Panc1 (cell line): ENCODE results near the gene ZBTB48. TPM values are rescaled to one million over a fixed set of nuclear protein-coding genes. Genes with fewer than 3 reads are reported as not detected.

Experiments used
- ATAC-seq: fragments of 200-7000 bp; cut with Tn5 transposase; 2 replicates; pipeline ENCODE4 v1.9.1; 2020; ENCODE audit warnings: mild to moderate bottlenecking, moderate library complexity
- BruUV-seq: library from RNA; stranded (reverse); fragments of 400-500 nt; replicated peaks from 2 replicates; lab custom pipeline; 2021; lab: Mats Ljungman, UMichigan
- CTCF ChIA-PET: fragments of 300-600 bp; sonication (Branson Sonifier 250); formaldehyde crosslinking; loops from one replicate; lab custom pipeline; 2022; ENCODE audit warnings: antibody characterized with exemption; lab: Charles Lee
- POLR2A ChIA-PET: fragments of 300-600 bp; sonication (Branson Sonifier 250); formaldehyde crosslinking; loops from one replicate; lab custom pipeline; 2022; ENCODE audit warnings: antibody characterized with exemption; lab: Charles Lee
- DNase-seq: peaks from one replicate; pipeline ENCODE4 v3.0.0-alpha.2; 2010; ENCODE audit warnings: low read depth, low spot score
- H3K27ac ChIP-seq: 2 replicates; pipeline ENCODE4 v1.5.1; 2011; ENCODE audit warnings: mild to moderate bottlenecking, low read length, inconsistent platforms
- H3K27me3 ChIP-seq: fragments of 200-500 bp; sonication (Bioruptor generic); 2 replicates; pipeline ENCODE4 v1.6.0; 2014; ENCODE audit warnings: low read length, inconsistent platforms; ENCODE audit not compliant: control insufficient read depth, insufficient read depth
- H3K36me3 ChIP-seq: fragments of 200-500 bp; sonication (Bioruptor generic); 2 replicates; pipeline ENCODE4 v1.5.1; 2014; ENCODE audit warnings: inconsistent platforms, mild to moderate bottlenecking, low read length, moderate library complexity; ENCODE audit not compliant: control insufficient read depth, insufficient read depth
- H3K4me1 ChIP-seq: 2 replicates; pipeline ENCODE4 v1.5.1; 2011; ENCODE audit warnings: inconsistent platforms, mild to moderate bottlenecking, low read length, moderate library complexity; ENCODE audit not compliant: control insufficient read depth, insufficient read depth
- H3K4me3 ChIP-seq, 2 experiments: 2 replicates each; pipeline ENCODE4 v1.5.1; 2011 to 2012; ENCODE audit warnings: low read depth in 2 of 2, low read length in 2 of 2, mild to moderate bottlenecking in 2 of 2, inconsistent platforms in 1 of 2, moderate library complexity in 1 of 2
- H3K9me3 ChIP-seq: fragments of 200-500 bp; sonication (Bioruptor generic); 2 replicates; pipeline ENCODE4 v1.5.1; 2014; ENCODE audit warnings: low read depth, mild to moderate bottlenecking, inconsistent platforms, low read length, moderate library complexity; ENCODE audit not compliant: control insufficient read depth, insufficient read depth
- POLR2AphosphoS5 ChIP-seq: IDR thresholded peaks from 2 replicates; pipeline ENCODE4 v1.6.1; 2012; ENCODE audit warnings: mild to moderate bottlenecking, low read depth, low read length, moderate library complexity
- SIN3A ChIP-seq: IDR thresholded peaks from 2 replicates; pipeline ENCODE4 v1.6.1; 2012; ENCODE audit warnings: low read depth, mild to moderate bottlenecking, low read length, moderate library complexity, borderline replicate concordance; ENCODE audit not compliant: insufficient read depth
- TCF7L2 ChIP-seq: IDR thresholded peaks from 2 replicates; pipeline ENCODE4 v1.6.1; 2011; ENCODE audit warnings: mild to moderate bottlenecking, low read depth, low read length, inconsistent platforms
- in situ Hi-C: cut with HindIII; loops from 2 replicates; pipeline ENCODE4 v1.10.0; 2016; ENCODE audit warnings: low sequenced_read_pairs, low pct_unique_long_range_greater_than_20kb
- intact Hi-C: fragments of 100-400 bp; cut with micrococcal nuclease; formaldehyde crosslinking; loops from one replicate; pipeline ENCODE4 v1.10.0; 2022; ENCODE audit not compliant: unreplicated experiment
- total RNA-seq: library from RNA; stranded (reverse); gene quantifications from one replicate; pipeline ENCODE4 v1.2.1, GENCODE V29; 2021; ENCODE audit not compliant: unreplicated experiment
- TF ChIP-seq, protein P1 (sequence below), 2 experiments: IDR thresholded peaks; 2 replicates each; pipeline ENCODE4 v1.6.1; 2011 to 2012; ENCODE audit warnings: low read depth in 2 of 2, control low read depth in 1 of 2, low read length in 1 of 2, mild to moderate bottlenecking in 1 of 2, moderate library complexity in 1 of 2; ENCODE audit not compliant: insufficient read depth in 1 of 2
- TF ChIP-seq, protein P2 (sequence below): fragments of 450-650 bp; IDR thresholded peaks from 2 replicates; pipeline ENCODE4 v1.5.1; 2017; ENCODE audit warnings: mild to moderate bottlenecking

Gene ZBTB48
- total RNA-seq, 1 experiment from 2014 or later: 40.7 TPM

DNA sequence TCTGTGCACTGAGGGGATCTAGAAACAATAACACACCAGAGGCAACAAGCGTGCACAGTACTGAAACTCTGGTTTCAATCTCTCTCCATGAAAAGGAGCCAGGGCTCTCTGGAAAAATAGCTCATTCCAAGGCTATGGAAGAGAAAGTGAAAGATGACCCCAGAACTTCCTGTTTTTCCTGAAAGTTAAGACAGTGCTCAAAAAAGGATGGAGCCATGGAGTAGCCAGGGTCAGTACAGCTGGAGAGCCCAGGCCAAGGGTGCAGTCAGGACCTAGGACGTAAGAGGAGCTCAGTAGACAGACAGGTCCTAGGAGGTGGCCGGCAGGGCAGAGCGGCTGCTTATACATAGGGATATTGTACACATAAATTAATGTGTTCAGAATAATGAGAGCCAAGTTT is 44.6 kb upstream of the ZBTB48 start:
- H3K36me3 ChIP-seq: peaks cover 15% of the 10 kb centered on the region
- no TSS peak for BruUV-seq
- in situ Hi-C loops: no loop called here

DNA sequence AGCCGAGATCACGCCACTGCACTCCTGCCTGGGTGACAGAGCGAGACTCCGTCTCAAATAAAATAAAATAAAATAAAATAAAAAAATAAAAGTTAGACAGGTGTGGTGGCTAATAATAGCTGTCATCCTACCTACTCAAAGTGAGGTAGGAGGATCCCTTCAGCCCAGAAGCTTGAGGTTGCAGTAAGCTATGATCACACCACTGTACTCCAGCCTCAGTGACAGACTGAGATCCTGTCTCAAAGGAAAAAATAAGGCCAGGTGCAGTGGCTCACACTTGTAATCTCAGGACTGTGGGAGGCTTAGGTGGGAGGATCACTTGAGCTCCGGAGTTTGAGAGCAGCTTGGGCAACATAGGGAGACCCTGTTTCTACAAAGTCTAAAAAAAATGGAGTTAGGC is 43.5 kb upstream of the ZBTB48 start:
- no TSS peak for BruUV-seq
- in situ Hi-C loops: no loop called here
- TF ChIP-seq, protein P1, sequence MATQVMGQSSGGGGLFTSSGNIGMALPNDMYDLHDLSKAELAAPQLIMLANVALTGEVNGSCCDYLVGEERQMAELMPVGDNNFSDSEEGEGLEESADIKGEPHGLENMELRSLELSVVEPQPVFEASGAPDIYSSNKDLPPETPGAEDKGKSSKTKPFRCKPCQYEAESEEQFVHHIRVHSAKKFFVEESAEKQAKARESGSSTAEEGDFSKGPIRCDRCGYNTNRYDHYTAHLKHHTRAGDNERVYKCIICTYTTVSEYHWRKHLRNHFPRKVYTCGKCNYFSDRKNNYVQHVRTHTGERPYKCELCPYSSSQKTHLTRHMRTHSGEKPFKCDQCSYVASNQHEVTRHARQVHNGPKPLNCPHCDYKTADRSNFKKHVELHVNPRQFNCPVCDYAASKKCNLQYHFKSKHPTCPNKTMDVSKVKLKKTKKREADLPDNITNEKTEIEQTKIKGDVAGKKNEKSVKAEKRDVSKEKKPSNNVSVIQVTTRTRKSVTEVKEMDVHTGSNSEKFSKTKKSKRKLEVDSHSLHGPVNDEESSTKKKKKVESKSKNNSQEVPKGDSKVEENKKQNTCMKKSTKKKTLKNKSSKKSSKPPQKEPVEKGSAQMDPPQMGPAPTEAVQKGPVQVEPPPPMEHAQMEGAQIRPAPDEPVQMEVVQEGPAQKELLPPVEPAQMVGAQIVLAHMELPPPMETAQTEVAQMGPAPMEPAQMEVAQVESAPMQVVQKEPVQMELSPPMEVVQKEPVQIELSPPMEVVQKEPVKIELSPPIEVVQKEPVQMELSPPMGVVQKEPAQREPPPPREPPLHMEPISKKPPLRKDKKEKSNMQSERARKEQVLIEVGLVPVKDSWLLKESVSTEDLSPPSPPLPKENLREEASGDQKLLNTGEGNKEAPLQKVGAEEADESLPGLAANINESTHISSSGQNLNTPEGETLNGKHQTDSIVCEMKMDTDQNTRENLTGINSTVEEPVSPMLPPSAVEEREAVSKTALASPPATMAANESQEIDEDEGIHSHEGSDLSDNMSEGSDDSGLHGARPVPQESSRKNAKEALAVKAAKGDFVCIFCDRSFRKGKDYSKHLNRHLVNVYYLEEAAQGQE (IDR thresholded peaks at IDR 0.05; ENCODE audit: insufficient read depth in 1 of 2, low read depth in 2 of 2, low read length in 1 of 2): no peak
- TF ChIP-seq, protein P2, sequence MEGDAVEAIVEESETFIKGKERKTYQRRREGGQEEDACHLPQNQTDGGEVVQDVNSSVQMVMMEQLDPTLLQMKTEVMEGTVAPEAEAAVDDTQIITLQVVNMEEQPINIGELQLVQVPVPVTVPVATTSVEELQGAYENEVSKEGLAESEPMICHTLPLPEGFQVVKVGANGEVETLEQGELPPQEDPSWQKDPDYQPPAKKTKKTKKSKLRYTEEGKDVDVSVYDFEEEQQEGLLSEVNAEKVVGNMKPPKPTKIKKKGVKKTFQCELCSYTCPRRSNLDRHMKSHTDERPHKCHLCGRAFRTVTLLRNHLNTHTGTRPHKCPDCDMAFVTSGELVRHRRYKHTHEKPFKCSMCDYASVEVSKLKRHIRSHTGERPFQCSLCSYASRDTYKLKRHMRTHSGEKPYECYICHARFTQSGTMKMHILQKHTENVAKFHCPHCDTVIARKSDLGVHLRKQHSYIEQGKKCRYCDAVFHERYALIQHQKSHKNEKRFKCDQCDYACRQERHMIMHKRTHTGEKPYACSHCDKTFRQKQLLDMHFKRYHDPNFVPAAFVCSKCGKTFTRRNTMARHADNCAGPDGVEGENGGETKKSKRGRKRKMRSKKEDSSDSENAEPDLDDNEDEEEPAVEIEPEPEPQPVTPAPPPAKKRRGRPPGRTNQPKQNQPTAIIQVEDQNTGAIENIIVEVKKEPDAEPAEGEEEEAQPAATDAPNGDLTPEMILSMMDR: no peak
- TF ChIP-seq TCF7L2 (no peak), POLR2AphosphoS5 (no peak), SIN3A (no peak)
- ATAC-seq (no peak), DNase-seq (no peak)
- Histone ChIP-seq H3K4me1 (no peaks in the 10 kb centered on the region), H3K9me3 (no peaks in the 10 kb centered on the region), H3K36me3 (peaks cover 15% of the 10 kb centered on the region), H3K27ac (no peak overlapping the region), H3K4me3 (no peak overlapping the region), H3K27me3 (no peaks in the 10 kb centered on the region)
- ChIA-PET POLR2A (interaction anchor here (1.0 kb wide), 1 partner anchor 14 kb away, joined by 5 read pairs; no protein-coding TSS in a partner anchor), CTCF (no interaction called here)
- intact Hi-C loops: no loop called here

More for the DNA sequence above, 44.6 kb upstream of the ZBTB48 start:
- Histone ChIP-seq H3K9me3 (no peaks in the 10 kb centered on the region), H3K27ac (no peak overlapping the region), H3K4me1 (no peaks in the 10 kb centered on the region), H3K27me3 (no peaks in the 10 kb centered on the region), H3K4me3 (no peak overlapping the region)
- DNase-seq (no peak), ATAC-seq (no peak)
- intact Hi-C loops: no loop called here
- POLR2A ChIA-PET: interaction anchor here (0.6 kb wide), 2 partner anchors 10 to 164 kb away, joined by 3 to 6 read pairs; no protein-coding TSS in a partner anchor
- TF ChIP-seq, protein P2: no peak
- TF ChIP-seq TCF7L2: no peak
- no peak for TF ChIP-seq POLR2AphosphoS5
- TF ChIP-seq, protein P1 (IDR thresholded peaks at IDR 0.05; ENCODE audit: insufficient read depth in 1 of 2, low read depth in 2 of 2, low read length in 1 of 2): no peak
- TF ChIP-seq SIN3A: no peak
- CTCF ChIA-PET: no interaction called here
